WERI-Rb-1 (cell line): ENCODE data around the gene NEK6.

ENCODE experiments used
- DNase-seq: peaks from one replicate; pipeline ENCODE4 v3.0.0-alpha.2; 2020
- H3K27ac ChIP-seq: fragments of 250-450 bp; sonication (Bioruptor Pico); 2 replicates; pipeline ENCODE4 v1.5.1; 2020; ENCODE audit warnings: mild to moderate bottlenecking, moderate library complexity
- H3K27me3 ChIP-seq: fragments of 250-450 bp; sonication (Bioruptor Pico); 2 replicates; pipeline ENCODE4 v1.5.1; 2021; ENCODE audit warnings: mild to moderate bottlenecking, low read depth, moderate library complexity; ENCODE audit not compliant: insufficient read depth, severe bottlenecking
- H3K36me3 ChIP-seq: fragments of 250-450 bp; sonication (Bioruptor Pico); 2 replicates; pipeline ENCODE4 v1.5.1; 2020; ENCODE audit warnings: mild to moderate bottlenecking, moderate library complexity
- H3K4me3 ChIP-seq: 2 replicates; pipeline ENCODE4 v1.5.1; 2011; ENCODE audit warnings: low read depth, mild to moderate bottlenecking, control low read depth, low read length
- H3K9me3 ChIP-seq: fragments of 250-450 bp; sonication (Bioruptor Pico); 2 replicates; pipeline ENCODE4 v1.5.1; 2021; ENCODE audit warnings: mild to moderate bottlenecking, moderate library complexity; ENCODE audit not compliant: severe bottlenecking
- TF ChIP-seq, protein P1 (sequence below): IDR thresholded peaks from 2 replicates; pipeline ENCODE4 v1.5.1; 2011; ENCODE audit warnings: low read depth, mild to moderate bottlenecking, control low read depth, inconsistent platforms, low read length

NEK6 gene

DNA sequence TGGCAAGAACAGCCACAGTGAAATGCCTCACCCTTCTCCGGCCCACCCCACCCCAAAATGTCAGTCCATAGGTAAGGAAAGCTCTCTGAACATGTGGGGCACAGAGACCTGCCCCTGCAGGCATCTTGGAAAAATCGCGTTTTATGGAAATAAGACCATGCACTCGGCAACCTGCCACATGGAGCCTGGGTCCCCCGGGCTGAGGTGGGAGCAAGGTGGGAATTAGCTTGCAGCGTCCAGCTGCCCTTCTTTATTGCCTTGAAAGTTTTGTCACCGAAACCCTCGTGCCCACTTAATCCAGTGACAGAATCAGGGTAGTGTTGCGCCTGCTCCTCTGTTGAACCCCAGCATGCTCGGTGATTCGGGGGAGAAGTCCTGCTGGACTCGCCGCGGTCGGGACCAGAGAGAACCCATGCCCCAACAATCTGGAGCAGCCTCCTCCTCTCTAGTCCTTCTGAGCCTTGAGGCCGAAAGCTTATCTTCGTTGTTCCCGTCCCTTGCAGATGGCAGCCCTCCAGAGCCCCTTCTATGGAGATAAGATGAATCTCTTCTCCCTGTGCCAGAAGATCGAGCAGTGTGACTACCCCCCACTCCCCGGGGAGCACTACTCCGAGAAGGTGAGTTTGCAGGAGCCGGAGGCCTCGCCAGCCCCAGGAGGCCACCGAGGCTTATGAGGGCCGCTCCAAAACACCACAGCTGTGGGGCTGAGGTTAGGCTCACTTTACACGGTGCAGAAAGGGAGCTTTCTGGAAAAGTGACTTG, 89.6 kb downstream of the NEK6 start:
- no peak for DNase-seq
- Histone ChIP-seq H3K4me3 (no peak overlapping the region), H3K27me3 (no peaks in the 10 kb centered on the region), H3K36me3 (peaks cover 49% of the 10 kb centered on the region), H3K9me3 (no peaks in the 10 kb centered on the region), H3K27ac (no peak overlapping the region)
- TF ChIP-seq, protein P1, sequence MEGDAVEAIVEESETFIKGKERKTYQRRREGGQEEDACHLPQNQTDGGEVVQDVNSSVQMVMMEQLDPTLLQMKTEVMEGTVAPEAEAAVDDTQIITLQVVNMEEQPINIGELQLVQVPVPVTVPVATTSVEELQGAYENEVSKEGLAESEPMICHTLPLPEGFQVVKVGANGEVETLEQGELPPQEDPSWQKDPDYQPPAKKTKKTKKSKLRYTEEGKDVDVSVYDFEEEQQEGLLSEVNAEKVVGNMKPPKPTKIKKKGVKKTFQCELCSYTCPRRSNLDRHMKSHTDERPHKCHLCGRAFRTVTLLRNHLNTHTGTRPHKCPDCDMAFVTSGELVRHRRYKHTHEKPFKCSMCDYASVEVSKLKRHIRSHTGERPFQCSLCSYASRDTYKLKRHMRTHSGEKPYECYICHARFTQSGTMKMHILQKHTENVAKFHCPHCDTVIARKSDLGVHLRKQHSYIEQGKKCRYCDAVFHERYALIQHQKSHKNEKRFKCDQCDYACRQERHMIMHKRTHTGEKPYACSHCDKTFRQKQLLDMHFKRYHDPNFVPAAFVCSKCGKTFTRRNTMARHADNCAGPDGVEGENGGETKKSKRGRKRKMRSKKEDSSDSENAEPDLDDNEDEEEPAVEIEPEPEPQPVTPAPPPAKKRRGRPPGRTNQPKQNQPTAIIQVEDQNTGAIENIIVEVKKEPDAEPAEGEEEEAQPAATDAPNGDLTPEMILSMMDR = no peak

DNA sequence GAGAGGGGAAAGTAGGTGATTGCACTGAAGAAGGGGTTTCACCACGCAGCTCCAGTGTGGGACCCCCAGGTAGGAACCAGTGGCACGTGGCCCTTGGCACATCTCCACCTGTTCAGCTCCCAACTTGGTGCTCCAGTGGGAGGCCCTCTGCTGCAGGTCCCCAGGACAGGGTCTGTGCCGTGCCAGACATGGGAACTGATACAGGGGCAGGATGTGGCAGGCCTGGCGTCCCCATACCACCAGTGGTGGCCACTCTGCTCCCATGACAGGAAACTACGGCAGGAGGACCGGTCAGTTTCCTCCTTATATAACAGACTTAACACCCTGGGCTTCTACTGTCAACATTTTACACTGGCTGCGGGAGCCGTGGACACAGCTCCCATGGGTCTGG, 90.2 kb downstream of the NEK6 start:
- Histone ChIP-seq H3K9me3 (no peaks in the 10 kb centered on the region), H3K27ac (no peak overlapping the region), H3K36me3 (peaks cover 55% of the 10 kb centered on the region), H3K4me3 (no peak overlapping the region), H3K27me3 (no peaks in the 10 kb centered on the region)
- DNase-seq = no peak
- TF ChIP-seq, protein P1 = no peak

DNA sequence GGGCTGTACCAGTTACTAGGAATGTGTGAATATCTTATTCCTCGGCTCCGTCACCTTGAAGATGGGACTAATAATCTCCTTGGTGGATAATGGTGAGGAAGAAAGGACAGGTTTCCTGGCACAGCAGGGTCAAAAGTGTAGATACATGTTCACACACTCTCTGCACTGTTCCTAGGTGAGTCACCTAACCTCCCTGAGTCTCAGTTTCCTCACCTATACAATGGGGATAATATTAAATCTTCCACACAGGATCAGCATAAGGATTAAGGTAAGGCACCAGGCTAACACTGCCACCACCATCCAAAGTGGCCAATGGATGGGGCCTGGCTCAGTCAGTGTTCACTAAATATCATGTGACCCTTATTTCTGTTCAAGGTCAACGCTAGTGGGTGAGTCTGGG, 90.6 kb downstream of the NEK6 start:
- Histone ChIP-seq H3K4me3 (no peak overlapping the region), H3K27me3 (no peaks in the 10 kb centered on the region), H3K9me3 (no peaks in the 10 kb centered on the region), H3K27ac (no peak overlapping the region), H3K36me3 (peaks cover 59% of the 10 kb centered on the region)
- DNase-seq = no peak
- TF ChIP-seq, protein P1 = no peak

DNA sequence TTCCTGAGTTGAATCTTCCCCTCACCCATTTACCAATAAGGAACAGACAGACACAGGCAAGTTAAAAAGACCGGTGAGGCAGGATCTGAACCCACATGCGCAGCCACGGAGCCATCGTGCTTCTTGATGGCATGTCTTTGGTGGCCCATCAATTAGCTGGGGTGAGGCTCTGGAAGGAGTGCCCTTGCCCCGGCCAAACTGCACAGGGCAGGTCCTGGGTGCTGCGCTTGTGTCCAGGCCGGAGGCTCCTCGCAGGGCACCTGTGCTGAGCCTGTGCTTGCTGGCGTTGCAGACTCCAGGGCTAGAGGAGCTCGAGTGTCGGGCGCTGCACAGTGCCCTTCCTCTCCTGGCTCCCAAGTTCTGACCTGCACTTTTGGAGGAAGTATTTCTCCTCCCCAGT, 91.1 kb downstream of the NEK6 start:
- Histone ChIP-seq H3K27me3 (no peaks in the 10 kb centered on the region), H3K27ac (no peak overlapping the region), H3K36me3 (peaks cover 63% of the 10 kb centered on the region), H3K4me3 (no peak overlapping the region), H3K9me3 (no peaks in the 10 kb centered on the region)
- TF ChIP-seq, protein P1 = no peak
- no peak for DNase-seq

DNA sequence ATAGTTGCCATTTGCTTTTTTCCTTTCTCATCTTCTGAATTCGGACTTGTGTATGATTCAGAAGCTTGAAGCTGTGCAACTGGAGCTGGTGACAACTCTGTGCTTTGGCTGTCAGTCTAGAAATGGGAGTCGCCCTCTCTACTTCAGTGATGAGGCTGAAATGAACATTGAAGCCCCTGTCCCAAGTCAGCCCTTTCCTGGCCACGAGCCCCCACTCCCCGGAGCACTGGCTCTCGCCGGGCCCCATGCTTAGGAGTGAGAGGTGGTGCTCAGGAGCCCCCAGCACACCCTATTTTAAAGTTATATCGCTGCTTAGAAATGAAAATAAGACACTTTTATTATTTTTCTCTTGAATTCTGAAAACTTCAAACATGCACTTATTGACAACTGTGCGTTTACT, 91.5 kb downstream of the NEK6 start:
- Histone ChIP-seq H3K4me3 (no peak overlapping the region), H3K36me3 (peaks cover 66% of the 10 kb centered on the region), H3K27ac (no peak overlapping the region), H3K9me3 (no peaks in the 10 kb centered on the region), H3K27me3 (no peaks in the 10 kb centered on the region)
- TF ChIP-seq, protein P1 = no peak
- DNase-seq = no peak
